Measurements from ENCODE around the gene ZNF425. TPM values are rescaled to one million over a fixed set of nuclear protein-coding genes. Genes with fewer than 3 reads are reported as not detected.
A peak's percentile ranks its signal among the peaks of the same experiment; 100 is the strongest.

ZNF425 gene
- total and polyA plus RNA-seq, 9 of the 15 experiments (the other 6 are each of a cell fraction or from before 2014, with no cell fraction given) = 0.03 to 0.89 (median 0.54) TPM

- Histone ChIP-seq H3K4me3 (no peak overlapping the region), H3K9me3 (replicated peaks; ENCODE audit: control insufficient read depth, insufficient read depth, low read depth, low read length) (no peaks in the 10 kb centered on the region), H3K36me3 (ENCODE audit: control insufficient read depth, insufficient read depth, low read length) (peaks cover 28% of the 10 kb centered on the region; the same call in 2 of the 3 replicates), H3K27me3 (ENCODE audit: control insufficient read depth in 2 of 2, insufficient read depth in 2 of 2, low read length in 2 of 2) (no peaks in the 10 kb centered on the region), H2AFZ (ENCODE audit: low read depth, low read length) (no peak overlapping the region), H3K4me2 (ENCODE audit: insufficient read depth, low read length) (no peak overlapping the region), H4K20me1 (replicated peaks; ENCODE audit: control insufficient read depth, insufficient read depth, low read length) (no peaks in the 10 kb centered on the region), H3K79me2 (ENCODE audit: control insufficient read depth, insufficient read depth, low read length) (no peaks in the 10 kb centered on the region), H3K9me1 (ENCODE audit: control insufficient read depth, insufficient read depth, low read length) (no peaks in the 10 kb centered on the region), H3K9ac (ENCODE audit: insufficient read depth in 1 of 2, low read depth in 2 of 2, low read length in 2 of 2) (no peak overlapping the region), H3K4me1 (replicated peaks in 1 of 2; ENCODE audit: control insufficient read depth in 2 of 2, insufficient read depth in 2 of 2, low read length in 2 of 2) (peaks cover 0 to 28% of the 10 kb centered on the region in 2 experiments; a peak in 1 of 5 replicates), H3K27ac (ENCODE audit: extremely low read depth, low read depth, low read length) (no peak overlapping the region)
- POLR2A ChIA-PET = no interaction called here
- BruUV-seq (replicated peaks) = no TSS peak
- CTCF ChIA-PET (ENCODE audit: low intra/inter-chr PET ratio) = no interaction called here
- no peak for ATAC-seq
- DNase-seq (ENCODE audit: extremely low read depth in 1 of 4, low spot score in 3 of 4) = no peak
- in situ Hi-C loops (cut with MboI) (loop anchor here (5.0 kb wide), 1 partner anchor 66 kb away; no protein-coding TSS in a partner anchor), intact Hi-C loops (cut with micrococcal nuclease) (loop anchor here (2.0 to 5.0 kb wide), 2 partner anchors 23 to 81 kb away; partner anchors contain the start of gene ZNF786)
- TF ChIP-seq HNRNPK (IDR thresholded peaks at IDR 0.05; ENCODE audit: low read depth, low read length, poor library complexity, severe bottlenecking) (no peak), CTCF (IDR thresholded peaks at IDR 0.05 in 2 of 3, conservative IDR thresholded peaks at IDR 0.05 in 1 of 3; ENCODE audit: insufficient read depth in 2 of 3, low read depth in 1 of 3, low read length in 3 of 3) (peak in 2 of 3 experiments; percentile 12 to 31; a peak in 2 of 6 replicates), NFATC3 (IDR thresholded peaks at IDR 0.05) (no peak)
- no peak for FAIRE-seq
- WGBS (ENCODE audit: insufficient coverage, low coverage, missing lambda C conversion rate) = 70% methylated on average over 4 of the region's 4 CpGs
These were observed 58.3 kb downstream of the ZNF425 start for GRCh38 chr7:149067869-149068268.

GRCh38 chr7:149063476-149063875 lies 62.6 kb downstream of the ZNF425 start:
- H4K20me1 ChIP-seq (replicated peaks; ENCODE audit: control insufficient read depth, insufficient read depth, low read length) = no peaks in the 10 kb centered on the region
- CTCF ChIA-PET (ENCODE audit: low intra/inter-chr PET ratio) = interaction anchor here (0.8 kb wide), 1 partner anchor 56 kb away, joined by 3 read pairs; no protein-coding TSS in a partner anchor
- no peak overlapping the region for H2AFZ ChIP-seq (ENCODE audit: low read depth, low read length)
- H3K4me3 ChIP-seq = no peak overlapping the region
- no peaks in the 10 kb centered on the region for H3K36me3 ChIP-seq (ENCODE audit: control insufficient read depth, insufficient read depth, low read length)
- no TSS peak for BruUV-seq (replicated peaks)
- H3K9ac ChIP-seq (ENCODE audit: insufficient read depth in 1 of 2, low read depth in 2 of 2, low read length in 2 of 2) = no peak overlapping the region
- no peaks in the 10 kb centered on the region for H3K79me2 ChIP-seq (ENCODE audit: control insufficient read depth, insufficient read depth, low read length)
- no peaks in the 10 kb centered on the region for H3K9me1 ChIP-seq (ENCODE audit: control insufficient read depth, insufficient read depth, low read length)
- H3K4me2 ChIP-seq (ENCODE audit: insufficient read depth, low read length) = no peak overlapping the region
- intact Hi-C loops (cut with micrococcal nuclease) (no loop called here), in situ Hi-C loops (cut with MboI) (no loop called here)
- no peak for ATAC-seq
- FAIRE-seq = no peak
- H3K27me3 ChIP-seq (ENCODE audit: control insufficient read depth in 2 of 2, insufficient read depth in 2 of 2, low read length in 2 of 2) = no peaks in the 10 kb centered on the region
- no peak for TF ChIP-seq SOX6 (IDR thresholded peaks at IDR 0.05)
- TF ChIP-seq PKNOX1 (IDR thresholded peaks at IDR 0.05) = peak; percentile 56; the same call in 1 of the 2 replicates
- no peak for TF ChIP-seq RCOR1 (IDR thresholded peaks at IDR 0.05; ENCODE audit: borderline replicate concordance in 1 of 2, low read depth in 2 of 2, low read length in 2 of 2)
- no peak for TF ChIP-seq FUS (optimal IDR thresholded peaks at IDR 0.05; ENCODE audit: low read depth, low read length)
- TF ChIP-seq BRD9 (IDR thresholded peaks at IDR 0.05; ENCODE audit: low read depth, partially characterized antibody) = no peak
- TF ChIP-seq MEIS2 (IDR thresholded peaks at IDR 0.05; ENCODE audit: partially characterized antibody) = peak; percentile 60
- no peak for TF ChIP-seq WHSC1 (IDR thresholded peaks at IDR 0.05; ENCODE audit: low read length)
- peak; percentile 58; the same call in 1 of the 2 replicates for TF ChIP-seq SPI1 (IDR thresholded peaks at IDR 0.05; ENCODE audit: borderline replicate concordance, low read depth, low read length)
- H3K4me1 ChIP-seq (replicated peaks in 1 of 2; ENCODE audit: control insufficient read depth in 2 of 2, insufficient read depth in 2 of 2, low read length in 2 of 2) = peaks cover 5 to 17% of the 10 kb centered on the region in 2 experiments; a peak in 2 of 5 replicates
- no peak for DNase-seq (ENCODE audit: extremely low read depth in 1 of 4, low spot score in 3 of 4)
- H3K9me3 ChIP-seq (replicated peaks; ENCODE audit: control insufficient read depth, insufficient read depth, low read depth, low read length) = no peaks in the 10 kb centered on the region
- H3K27ac ChIP-seq (ENCODE audit: extremely low read depth, low read depth, low read length) = no peak overlapping the region
- POLR2A ChIA-PET = no interaction called here

All from K562 (cell line).